GM21576 (cell line): ENCODE data around the gene PPARG.
"Not testable (repeated sequence)": the region's sequence is repeated elsewhere in the genome, so short reads cannot be mapped to it uniquely, and the experiment has no call there.

Source experiments
- ATAC-seq: cut with Tn5 transposase; IDR thresholded peaks from one replicate; pipeline ENCODE4 v1.9.1; 2021; ENCODE audit warnings: mild to moderate bottlenecking, moderate library complexity; ENCODE audit not compliant: unreplicated experiment

PPARG gene

GRCh38 chr3:12454076-12454815, 165.4 kb downstream of the PPARG start:
- no peak for ATAC-seq

- ATAC-seq: no peak
Observed at GRCh38 chr3:12454816-12455121, 165.9 kb downstream of the PPARG start.

GRCh38 chr3:12455740-12456139, 166.9 kb downstream of the PPARG start:
- ATAC-seq: no peak

- ATAC-seq: no peak
Observed at GRCh38 chr3:12456441-12456840, 167.6 kb downstream of the PPARG start.

GRCh38 chr3:12457380-12457779, 168.5 kb downstream of the PPARG start:
- not testable (repeated sequence) for ATAC-seq

- no peak for ATAC-seq
Observed at GRCh38 chr3:12458901-12459300, 170.0 kb downstream of the PPARG start.

- no peak for ATAC-seq
Observed at GRCh38 chr3:12460127-12460526, 171.3 kb downstream of the PPARG start.

GRCh38 chr3:12461097-12461649, 172.3 kb downstream of the PPARG start:
- no peak for ATAC-seq

GRCh38 chr3:12462159-12462947, 173.5 kb downstream of the PPARG start:
- ATAC-seq: no peak

GRCh38 chr3:12463686-12464085, 174.8 kb downstream of the PPARG start:
- ATAC-seq: no peak

- ATAC-seq: no peak
Observed at GRCh38 chr3:12464181-12464580, 175.3 kb downstream of the PPARG start.

GRCh38 chr3:12465151-12465835, 176.4 kb downstream of the PPARG start:
- no peak for ATAC-seq

GRCh38 chr3:12465836-12466225, 177.0 kb downstream of the PPARG start:
- no peak for ATAC-seq

- no peak for ATAC-seq
Observed at GRCh38 chr3:12467746-12468145, 178.9 kb downstream of the PPARG start.

GRCh38 chr3:12468276-12468675, 179.4 kb downstream of the PPARG start:
- ATAC-seq: no peak

GRCh38 chr3:12468757-12469156, 179.9 kb downstream of the PPARG start:
- ATAC-seq: no peak

- not testable (repeated sequence) for ATAC-seq
Observed at GRCh38 chr3:12469222-12469621, 180.4 kb downstream of the PPARG start.

GRCh38 chr3:12470111-12470510, 181.2 kb downstream of the PPARG start:
- ATAC-seq: no peak

- ATAC-seq: no peak
Observed at GRCh38 chr3:12470680-12471079, 181.8 kb downstream of the PPARG start.

- no peak for ATAC-seq
Observed at GRCh38 chr3:12471241-12471640, 182.4 kb downstream of the PPARG start.

- no peak for ATAC-seq
Observed at GRCh38 chr3:12472000-12472610, 183.2 kb downstream of the PPARG start.
